Cardiac septum (tissue), 1 donor: ENCODE measurements around the gene PALD1. TPM values are rescaled to one million over a fixed set of nuclear protein-coding genes. Genes with fewer than 3 reads are reported as not detected.
A peak's percentile ranks its signal among the peaks of the same experiment; 100 is the strongest.

Experiments used
- DNase-seq: peaks from one replicate; pipeline ENCODE4 v3.0.0-alpha.2; 2020; ENCODE audit warnings: low spot score
- intact Hi-C: fragments of 100-400 bp; cut with DNase I; formaldehyde crosslinking; loops from one replicate; pipeline ENCODE4 v1.14.0; 2022
- total RNA-seq: library from RNA; stranded (reverse); fragmentation: NEBNext Ultra II Directional; extraction: Animal tissue kit (Norgen Biotek cat#: 25700); gene quantifications from one replicate; pipeline ENCODE4 v1.2.1, GENCODE V29; 2021
- donor health status: DM: no; HTN: no; CAD: no.

The PALD1 gene
- total RNA-seq, 1 donor from 2014 or later = 5.3 TPM

DNA sequence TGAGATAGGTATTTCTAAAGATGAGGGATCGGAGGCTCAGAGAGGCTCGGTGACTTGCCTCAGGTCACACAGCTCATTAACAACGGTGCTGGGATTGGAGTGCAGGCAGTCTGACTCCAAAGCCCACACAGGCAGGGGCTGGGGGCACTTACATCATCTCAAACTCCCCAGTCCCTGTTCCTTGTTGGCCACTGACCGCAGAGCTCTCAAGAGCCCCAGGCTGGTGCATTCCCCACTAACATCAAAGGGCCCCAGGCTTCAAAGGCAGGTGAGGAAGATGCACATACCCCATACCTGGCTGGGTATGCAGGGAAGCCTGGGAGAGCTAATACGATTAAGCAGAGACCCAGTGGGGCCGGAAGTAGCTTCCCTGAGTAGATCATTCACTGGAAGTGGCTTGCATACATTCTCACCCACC is 23.3 kb upstream of the PALD1 start:
- DNase-seq = no peak
- intact Hi-C loops = no loop called here

DNA sequence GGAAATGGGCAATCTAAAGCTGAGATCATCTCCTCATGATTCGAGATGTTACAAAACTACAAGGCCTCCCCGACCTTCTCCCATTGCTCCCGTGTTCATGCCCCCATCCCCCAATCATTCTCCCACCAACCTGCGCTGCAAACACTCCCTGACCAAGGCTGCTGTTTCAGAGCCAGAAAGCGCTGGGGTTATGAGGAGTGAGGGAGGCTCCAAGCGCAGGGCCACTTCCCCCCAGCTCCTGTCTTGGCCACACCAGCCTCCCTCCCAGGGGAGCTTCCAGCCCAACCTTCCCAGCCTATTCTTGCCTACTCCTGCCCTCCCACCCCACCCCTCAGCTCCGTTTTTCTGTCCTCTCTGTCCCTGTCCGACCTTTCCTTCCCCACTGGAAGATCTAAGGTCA is 22.4 kb upstream of the PALD1 start:
- intact Hi-C loops = no loop called here
- no peak for DNase-seq

DNA sequence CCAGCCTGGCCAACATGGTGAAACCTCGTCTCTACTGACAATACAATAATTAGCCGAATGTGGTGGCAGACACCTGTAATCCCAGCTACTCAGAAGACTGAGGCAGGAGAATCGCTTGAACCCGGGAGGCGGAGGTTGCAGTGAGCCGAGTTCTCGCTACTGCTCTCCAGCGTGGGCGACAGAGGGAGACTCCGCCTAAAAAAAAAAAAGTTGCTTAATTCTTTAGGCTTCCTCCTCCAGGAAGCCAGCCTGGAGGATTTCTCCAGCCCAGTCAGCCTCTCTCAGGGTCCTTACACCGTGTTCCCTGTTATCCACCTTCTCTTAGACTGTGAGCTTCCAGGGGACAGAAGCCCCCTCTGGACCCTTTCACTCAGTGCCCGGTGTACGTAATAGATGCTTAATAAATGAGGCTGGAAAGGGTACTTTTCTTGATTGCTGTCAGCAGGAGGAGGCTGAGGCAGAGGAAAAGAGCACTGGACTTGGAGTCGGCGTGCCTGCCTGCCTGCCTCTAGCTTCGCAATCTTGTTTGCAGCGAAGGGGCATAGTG is 20.7 kb upstream of the PALD1 start:
- no peak for DNase-seq
- intact Hi-C loops = loop anchor here (2.0 kb wide), 1 partner anchor 25 kb away; no protein-coding TSS in a partner anchor

DNA sequence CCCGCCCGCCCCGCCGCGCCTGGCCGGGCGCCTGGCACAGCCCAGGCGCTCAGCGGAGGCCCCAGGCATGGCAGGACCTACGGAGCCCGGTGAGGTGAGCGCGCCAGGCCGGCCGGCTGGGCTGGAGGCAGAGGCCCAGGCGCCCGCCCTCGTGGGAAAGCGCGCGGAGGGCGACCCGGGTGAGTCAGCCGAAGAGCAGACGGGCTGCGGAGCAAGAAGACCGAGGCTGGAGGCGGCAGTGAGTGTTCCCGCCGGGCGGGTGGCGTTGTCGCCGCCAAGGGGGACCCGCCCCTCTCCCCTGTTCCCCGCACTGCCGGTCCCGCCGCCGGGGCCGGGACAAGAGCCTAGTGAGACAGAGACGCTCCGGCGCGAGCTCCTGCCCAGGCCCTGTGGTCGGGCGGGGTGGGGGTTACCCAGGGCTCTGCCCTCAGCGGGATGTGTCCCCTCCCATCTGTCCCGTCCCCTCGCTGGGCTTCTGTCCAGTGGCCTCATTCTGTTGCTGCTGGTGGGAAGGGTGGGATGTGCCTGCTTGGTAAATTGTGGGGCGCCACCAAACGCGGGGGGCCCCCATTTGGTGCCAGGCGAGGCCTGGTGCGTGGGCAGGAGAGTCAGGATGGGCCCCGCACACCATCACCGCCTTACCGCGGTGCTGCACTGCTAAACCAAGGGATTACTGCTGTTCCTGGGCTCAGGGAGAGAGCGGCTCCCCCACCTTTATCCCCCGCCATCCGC is 20.1 kb upstream of the PALD1 start:
- intact Hi-C loops = loop anchor here (2.0 kb wide), 1 partner anchor 26 kb away; no protein-coding TSS in a partner anchor
- peak; percentile 83 for DNase-seq

DNA sequence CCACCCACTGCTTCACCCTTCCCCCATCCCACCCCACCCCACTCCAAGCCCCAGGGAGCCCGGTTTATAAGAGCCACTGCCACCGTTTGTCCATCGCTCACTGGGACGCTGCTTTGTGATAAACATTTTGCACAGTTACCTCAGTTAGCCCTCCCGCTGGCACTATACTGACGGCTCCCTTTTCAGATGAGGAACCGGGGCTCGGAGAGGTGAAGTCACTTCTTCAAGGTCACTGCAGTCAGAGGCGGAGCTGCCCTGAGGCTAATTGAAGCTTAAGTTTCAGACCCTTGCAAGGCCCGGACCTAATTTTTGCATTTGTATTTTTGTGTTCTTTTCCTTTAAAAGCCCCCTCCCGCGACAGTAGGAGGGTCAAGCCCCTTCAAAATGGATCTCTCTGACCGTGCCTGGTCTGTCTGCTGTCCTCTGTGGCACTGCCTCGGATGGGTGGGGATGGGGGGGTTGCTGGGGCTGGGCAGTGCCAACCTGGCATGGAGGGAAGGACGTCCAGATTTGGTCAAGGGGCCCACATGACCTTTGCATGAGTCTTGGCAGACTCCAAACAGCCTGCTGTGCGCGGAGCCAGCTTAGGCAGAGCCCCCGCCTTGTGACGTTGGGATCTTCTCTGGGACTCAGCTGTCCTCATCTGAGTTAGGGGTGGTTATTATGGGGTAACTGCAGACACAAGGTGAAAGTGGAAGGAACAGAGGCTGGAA is 19.4 kb upstream of the PALD1 start:
- DNase-seq = no peak
- intact Hi-C loops = loop anchor here (2.0 kb wide), 1 partner anchor 26 kb away; no protein-coding TSS in a partner anchor

DNA sequence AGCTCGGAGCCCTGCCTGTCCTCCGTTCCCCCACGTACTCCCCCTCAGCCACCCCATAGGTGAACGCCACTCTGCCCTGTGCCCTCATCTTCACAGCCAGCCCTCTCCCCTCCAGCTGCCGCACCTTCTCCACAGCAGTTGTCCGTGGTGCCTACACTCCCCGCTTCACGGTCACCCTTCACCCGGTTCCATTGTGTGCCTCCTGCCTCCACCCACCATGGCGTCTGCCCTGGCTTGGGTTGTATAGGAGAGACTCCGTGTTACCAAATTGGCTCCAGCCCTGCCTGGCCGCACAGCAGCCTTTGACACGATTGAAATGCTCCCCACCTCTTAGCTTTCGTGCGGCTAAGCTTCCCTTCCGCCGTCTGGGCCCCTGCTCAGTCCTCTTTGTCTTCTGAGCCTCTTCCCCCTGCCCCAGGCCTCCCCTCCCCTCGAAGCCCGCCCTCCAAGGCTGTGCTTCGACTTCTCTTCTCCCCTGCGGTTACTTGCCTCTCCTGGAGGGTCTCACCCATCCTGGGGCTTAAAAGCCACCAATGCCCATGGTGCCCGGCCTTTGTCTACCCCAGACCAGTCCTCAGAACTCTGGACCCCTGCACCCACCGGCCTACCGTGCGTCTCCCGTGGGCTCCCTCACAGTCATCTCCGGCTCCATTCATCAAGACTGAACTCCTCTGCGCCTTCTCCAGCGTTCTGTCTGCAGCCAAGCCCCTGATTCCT is 18.6 kb upstream of the PALD1 start:
- DNase-seq = no peak
- intact Hi-C loops = loop anchor here (2.0 to 5.0 kb wide), 3 partner anchors 27 to 427 kb away; partner anchors contain the start of gene PCBD1

DNA sequence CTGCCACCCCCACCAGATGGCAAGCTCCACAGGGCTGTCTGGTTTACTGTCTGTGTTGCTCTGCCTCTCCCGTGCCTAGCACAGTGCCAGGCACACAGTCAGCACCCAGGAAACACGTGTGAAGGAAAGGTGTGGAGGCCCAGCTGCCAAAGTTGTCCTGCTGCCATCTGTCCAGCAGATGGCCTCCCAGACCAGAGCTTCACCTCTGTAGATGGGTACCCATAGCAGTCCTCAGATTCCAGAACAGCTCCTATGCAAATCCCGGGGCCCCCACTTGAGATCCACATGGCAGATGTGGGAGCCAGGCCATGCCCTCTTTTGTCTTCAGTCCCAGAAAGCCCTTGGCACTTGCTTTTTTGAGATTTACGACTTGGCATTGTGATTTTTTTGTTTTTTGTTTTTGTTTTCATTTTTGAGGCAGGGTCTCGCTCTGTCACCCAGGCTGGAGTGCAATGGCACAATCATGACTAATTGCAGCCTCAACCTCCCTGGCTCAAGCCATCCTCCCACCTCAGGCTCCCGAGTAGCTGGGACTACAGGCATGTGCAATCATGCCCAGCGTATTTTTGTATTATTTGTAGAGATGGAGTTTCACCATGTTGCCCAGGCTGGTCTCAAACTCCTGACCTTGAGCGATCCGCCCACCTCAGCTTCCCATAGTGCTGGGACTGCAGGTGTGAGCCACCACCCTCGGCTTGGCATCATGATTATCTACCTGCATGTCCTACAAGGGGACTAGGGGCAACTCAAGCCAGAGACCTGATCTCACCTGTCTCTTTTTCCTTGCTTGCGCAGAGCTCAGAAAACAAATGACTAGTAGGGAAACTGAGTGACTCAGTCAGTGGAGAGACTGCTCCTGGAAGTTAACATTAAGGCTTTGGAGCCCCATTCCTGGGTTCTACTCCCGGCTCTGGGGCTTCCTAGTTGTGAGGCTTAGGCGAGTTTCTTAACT is 16.9 kb upstream of the PALD1 start:
- intact Hi-C loops = loop anchor here (1.0 to 5.0 kb wide), 3 partner anchors 79 to 426 kb away; partner anchors contain the start of gene PCBD1
- DNase-seq = no peak

DNA sequence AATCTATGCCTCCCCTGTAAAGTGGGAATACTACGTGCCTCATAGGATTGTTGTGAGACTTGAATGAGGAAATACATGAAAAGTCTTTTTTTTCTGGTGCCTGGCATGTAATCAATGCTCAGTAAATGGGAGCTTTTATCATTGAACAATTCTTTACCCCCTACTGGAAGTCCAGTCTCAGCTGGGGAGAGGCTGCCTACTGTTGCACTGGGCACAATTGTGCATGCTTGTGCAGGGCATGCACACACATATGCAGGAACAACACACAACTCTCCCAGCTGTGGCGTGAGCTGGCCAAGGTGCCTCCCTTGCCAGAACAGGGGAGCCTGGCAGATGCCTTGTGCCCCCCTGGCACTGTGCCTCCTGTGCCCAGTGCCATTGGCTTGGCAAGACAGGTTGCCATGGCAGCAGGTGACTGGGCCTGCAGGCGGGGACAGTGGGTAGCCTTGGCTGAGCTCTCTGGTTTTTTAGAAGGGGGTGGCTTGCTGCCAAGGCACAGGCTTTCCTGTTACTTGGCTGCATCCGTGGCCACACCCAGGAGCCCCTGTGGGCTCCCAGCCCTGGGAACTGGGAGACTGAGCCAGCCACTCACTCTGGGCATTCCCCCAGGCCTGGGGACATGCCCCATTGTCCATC is 16.1 kb upstream of the PALD1 start:
- intact Hi-C loops = loop anchor here (5.0 kb wide), 2 partner anchors 295 to 425 kb away; partner anchors contain the start of gene PCBD1
- peak; percentile 88 for DNase-seq

DNA sequence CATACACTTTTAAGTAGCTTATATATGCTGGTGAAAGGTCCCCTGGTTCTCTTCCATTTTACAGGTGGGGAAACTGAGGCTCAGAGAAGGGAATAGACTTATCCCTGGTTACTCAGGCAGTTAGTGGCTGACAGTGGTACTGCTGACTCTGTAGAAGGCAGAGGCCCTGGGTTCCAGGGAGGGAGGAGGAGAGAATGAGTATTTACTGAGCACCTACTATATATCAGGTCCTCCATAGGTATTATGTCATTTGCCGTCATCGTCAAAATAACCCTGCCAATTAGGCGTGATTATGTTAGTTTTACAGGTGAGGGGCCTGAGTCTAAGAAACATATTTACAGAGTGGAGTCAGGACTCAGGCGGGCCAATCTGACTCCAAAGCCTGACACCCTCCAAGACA is 13.3 kb upstream of the PALD1 start:
- intact Hi-C loops = no loop called here
- DNase-seq = no peak

DNA sequence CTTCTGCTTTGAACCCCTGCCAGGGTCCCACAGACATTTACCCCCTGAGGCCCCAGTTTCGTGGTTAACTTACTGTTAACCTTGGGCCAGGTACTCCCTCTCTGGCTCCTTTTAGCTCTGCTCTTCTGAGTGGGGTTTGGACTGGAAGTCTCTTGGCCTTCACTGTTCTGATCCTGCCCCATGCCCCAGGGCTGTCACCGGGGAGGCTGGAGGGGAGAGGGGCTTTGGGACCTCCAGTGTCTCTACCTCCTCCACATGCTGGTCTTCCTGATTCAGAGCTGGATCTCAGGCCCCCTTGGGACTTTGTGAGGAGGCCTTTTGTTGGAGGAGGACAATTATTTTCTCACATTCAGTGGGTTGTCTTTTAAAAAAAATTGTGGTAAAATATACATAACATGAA is 12.7 kb upstream of the PALD1 start:
- no peak for DNase-seq
- intact Hi-C loops = no loop called here

DNA sequence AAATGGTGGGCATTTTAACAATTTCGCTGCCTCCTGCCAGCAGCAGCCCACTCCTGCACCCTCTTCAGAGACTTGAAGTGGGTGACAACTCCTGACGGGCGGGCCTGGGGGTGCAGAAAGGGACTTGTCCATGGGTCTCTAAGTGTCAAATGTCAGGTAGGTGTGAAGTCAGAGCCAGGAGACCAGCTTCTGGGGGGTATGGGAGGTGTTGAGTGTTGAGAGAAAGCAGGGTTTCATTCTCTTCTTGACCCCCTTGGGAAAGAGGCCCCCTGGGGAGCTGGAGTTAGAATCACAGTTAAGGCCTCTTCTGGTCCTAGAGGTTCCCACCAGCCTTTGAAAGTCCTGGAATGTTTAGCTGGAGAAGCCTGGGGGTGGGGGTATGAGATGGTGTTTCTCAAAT is 11.6 kb upstream of the PALD1 start:
- intact Hi-C loops = no loop called here
- no peak for DNase-seq

DNA sequence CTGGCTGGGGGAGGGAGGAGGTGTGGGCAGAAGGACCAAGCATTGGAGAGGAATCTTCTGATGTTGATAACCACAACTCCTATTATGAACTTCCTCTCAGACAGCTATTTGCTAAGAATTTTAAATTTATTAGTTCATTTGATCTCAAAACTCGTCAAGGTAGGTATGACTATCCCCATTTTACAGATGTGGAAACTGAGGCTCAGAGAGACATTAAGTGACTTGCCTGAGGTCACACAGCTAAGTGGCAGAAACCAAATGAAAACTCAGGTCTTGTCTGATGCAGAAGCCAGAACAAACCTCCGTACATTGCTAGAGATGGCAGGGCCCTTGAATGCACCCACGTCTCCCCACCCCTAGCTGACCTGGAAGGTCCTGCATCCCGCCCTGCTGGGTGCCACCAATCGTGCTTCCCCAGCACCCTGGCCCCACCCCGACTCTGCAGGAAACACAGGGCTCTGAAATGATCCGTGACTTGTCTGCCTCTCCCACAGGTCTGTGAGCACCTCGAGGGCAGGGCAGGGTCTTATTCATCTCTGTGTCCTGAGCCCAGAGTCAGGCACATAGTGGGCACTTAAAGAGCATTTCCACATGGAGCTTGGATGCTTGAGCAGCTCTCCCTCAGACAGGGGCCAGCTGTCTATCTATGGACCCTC is 5.6 kb upstream of the PALD1 start:
- no peak for DNase-seq
- intact Hi-C loops = no loop called here

DNA sequence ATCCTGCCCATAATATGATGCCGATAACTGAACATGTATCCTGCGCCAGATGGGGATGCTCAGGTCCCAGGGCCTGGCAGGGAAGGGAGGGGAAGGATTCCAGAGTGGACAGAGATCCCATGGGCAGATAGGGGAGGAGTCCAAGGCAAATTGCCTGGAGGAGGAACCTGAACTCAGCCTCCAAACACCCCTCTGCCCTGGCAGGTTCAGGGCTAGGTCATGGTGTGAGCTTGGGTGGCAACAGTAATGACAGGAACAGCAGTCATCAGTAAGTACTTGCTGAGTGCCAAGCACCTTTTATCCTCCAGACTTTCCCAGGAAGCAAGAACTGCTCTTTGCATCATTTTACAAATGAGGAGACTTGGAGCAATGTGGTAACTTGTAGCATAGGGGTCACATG is 3.8 kb upstream of the PALD1 start:
- no peak for DNase-seq
- intact Hi-C loops = no loop called here

DNA sequence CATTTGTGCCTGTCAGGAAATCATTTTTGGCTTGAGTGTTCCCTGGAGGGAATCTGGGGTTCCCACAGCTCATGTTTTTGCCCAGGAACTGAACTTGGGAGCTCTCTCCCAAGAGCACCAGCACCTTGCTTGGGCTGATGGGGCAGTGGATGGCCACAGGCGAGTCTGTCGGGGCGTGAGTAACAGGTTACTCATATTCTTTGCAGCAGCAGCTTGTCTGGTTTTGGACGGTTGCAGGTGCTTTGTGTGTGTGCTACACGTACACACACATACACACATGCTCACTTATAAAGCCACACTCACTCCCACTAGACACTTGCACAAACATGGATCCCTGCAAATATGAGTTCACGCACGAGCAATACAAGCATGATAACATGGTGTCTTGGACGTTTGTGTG is 2.9 kb upstream of the PALD1 start:
- intact Hi-C loops = no loop called here
- no peak for DNase-seq

DNA sequence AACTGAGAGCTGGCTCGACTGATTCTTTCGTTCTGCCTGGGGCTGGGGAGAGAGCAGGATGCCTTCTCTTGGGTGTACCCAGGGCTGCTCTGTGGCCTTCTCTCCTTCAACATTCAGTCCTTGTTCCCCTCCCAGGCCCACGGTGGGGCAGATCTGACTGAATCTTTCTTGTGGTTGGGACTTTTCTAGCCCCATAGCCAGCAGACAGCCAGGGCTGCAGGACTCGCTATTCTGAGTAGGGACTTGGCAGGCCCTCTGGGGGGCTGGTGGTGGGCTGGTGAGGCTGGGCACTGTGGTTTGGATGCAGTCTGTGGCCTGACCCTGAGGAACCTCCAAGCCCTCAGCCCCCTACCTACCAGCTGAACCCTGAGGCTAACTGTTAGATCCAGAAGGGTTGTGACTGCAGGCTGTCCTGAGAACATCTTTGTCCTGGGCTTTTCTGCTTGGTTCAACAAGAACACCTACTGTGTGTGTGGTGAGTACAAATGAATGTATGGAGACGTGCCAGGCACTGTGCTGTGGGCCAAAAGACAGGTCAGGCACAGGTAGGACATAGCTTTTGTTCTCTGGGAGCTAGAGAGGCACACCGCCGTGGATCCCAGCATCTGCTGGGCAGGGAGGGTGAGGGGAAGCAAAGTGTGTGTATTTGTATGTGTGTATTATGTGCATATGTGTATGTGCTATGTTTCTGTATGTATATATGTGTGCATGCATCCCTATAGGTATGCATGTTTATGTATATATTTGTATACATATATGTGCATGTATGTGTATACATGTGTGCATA is 2.1 kb upstream of the PALD1 start:
- DNase-seq = no peak
- intact Hi-C loops = no loop called here

DNA sequence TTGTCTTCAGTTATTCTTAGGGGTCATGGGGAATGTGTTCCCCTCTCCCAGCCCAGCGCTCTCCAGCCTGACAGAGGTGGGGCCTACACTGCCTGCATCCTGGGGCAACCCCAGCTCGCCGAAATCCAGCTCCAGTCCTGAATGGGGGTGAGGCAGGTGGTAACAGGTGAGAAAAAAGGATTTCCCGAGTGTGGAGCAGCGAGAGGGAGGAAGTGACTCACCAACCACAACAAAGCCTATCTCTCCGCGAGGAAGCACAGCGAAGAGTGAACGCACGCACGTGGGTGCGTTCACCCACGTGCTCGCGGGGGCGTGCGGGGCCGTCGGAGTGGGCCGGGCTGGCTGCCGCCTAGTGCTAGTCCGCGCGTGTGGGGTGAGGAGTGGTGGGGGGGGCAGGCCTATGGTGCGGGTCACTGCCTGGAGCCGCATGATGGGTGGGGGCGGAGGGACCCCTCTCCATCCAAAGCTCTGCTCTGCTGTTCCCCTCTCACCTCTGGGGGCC is 855 bp upstream of the PALD1 start:
- intact Hi-C loops = no loop called here
- DNase-seq = no peak

DNA sequence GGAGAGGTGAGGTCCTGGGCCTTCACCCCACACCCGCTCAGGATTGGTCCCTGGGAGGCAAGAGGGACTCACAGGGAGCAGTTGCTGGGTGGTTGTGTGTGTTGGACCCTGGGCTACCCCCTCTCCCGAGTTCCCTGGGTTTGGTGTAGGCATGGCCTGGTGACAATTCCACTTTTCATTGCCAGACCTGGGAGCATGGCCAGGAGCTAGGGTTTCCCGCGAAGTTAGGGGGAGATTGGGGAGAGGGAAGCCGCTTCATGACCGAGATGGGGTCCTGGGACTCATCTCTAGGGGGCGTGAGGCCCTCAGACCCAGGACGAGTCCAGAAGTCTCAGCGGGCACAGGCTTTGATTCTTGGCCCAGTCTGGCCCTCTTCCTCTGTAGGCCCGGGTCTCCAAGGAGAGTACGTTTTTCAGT is 606 bp downstream of the PALD1 start:
- intact Hi-C loops = no loop called here
- DNase-seq = no peak
